ENCODE measurements around the gene CXXC5.

Gene CXXC5

GRCh38 chr5:139638736-139639618, 9.2 kb upstream of the CXXC5 start:
- DNase-seq = peak; percentile 56

GRCh38 chr5:139639619-139640380, 8.3 kb upstream of the CXXC5 start:
- DNase-seq = no peak

- no peak for DNase-seq
Observed at GRCh38 chr5:139640421-139641115, 7.6 kb upstream of the CXXC5 start.

- DNase-seq = no peak
Observed at GRCh38 chr5:139641116-139642080, 6.8 kb upstream of the CXXC5 start.

- no peak for DNase-seq
Observed at GRCh38 chr5:139642213-139642612, 5.9 kb upstream of the CXXC5 start.

GRCh38 chr5:139642891-139643871, 5.0 kb upstream of the CXXC5 start:
- no peak for DNase-seq

- no peak for DNase-seq
Observed at GRCh38 chr5:139644001-139644456, 4.1 kb upstream of the CXXC5 start.

- no peak for DNase-seq
Observed at GRCh38 chr5:139644646-139645429, 3.3 kb upstream of the CXXC5 start.

GRCh38 chr5:139645430-139645871, 2.7 kb upstream of the CXXC5 start:
- DNase-seq = no peak

- DNase-seq = no peak
Observed at GRCh38 chr5:139646111-139646510, 2.0 kb upstream of the CXXC5 start.

- DNase-seq = no peak
Observed at GRCh38 chr5:139646912-139647505, 1.1 kb upstream of the CXXC5 start.

- DNase-seq = no peak
Observed at GRCh38 chr5:139647506-139648204, 494 bp upstream of the CXXC5 start.

GRCh38 chr5:139649082-139649991, 1.2 kb downstream of the CXXC5 start:
- DNase-seq = no peak

- DNase-seq = no peak
Observed at GRCh38 chr5:139650031-139650688, 2.0 kb downstream of the CXXC5 start.

GRCh38 chr5:139650689-139651042, 2.5 kb downstream of the CXXC5 start:
- DNase-seq = no peak

- no peak for DNase-seq
Observed at GRCh38 chr5:139651043-139651834, 3.1 kb downstream of the CXXC5 start.
